ENCODE results near the gene TEX19.

Gene TEX19

GRCh38 chr17:82349287-82349701 is 9.8 kb upstream of the TEX19 start:
- TF ChIP-seq CTCF (IDR thresholded peaks at IDR 0.05; ENCODE audit: insufficient read depth, low read length, missing control alignments): no peak
- H3K4me3 ChIP-seq (ENCODE audit: low read depth, low read length): no peak overlapping the region
- ChIA-PET CTCF (interaction anchor here (0.9 to 4.6 kb wide), 16 partner anchors 9 to 113 kb away, joined by 3 to 84 read pairs (median 10); partner anchors contain the start of genes CSNK1D, HEXD, TEX19 and UTS2R), POLR2A (no interaction called here)
- no peak for DNase-seq (ENCODE audit: low read depth, low spot score)

- CTCF ChIA-PET: interaction anchor here (0.6 to 4.6 kb wide), 29 partner anchors 7 to 206 kb away, joined by 3 to 84 read pairs (median 6); partner anchors contain the start of genes CD7, CSNK1D, HEXD and SECTM1
- POLR2A ChIA-PET: no interaction called here
- TF ChIP-seq CTCF (IDR thresholded peaks at IDR 0.05; ENCODE audit: insufficient read depth, low read length, missing control alignments): peak; percentile 20
- no peak for DNase-seq (ENCODE audit: low read depth, low spot score)
- H3K4me3 ChIP-seq (ENCODE audit: low read depth, low read length): no peak overlapping the region
Observed at GRCh38 chr17:82350182-82351030, 8.6 kb upstream of the TEX19 start.

- ChIA-PET CTCF (interaction anchor here (0.6 to 4.6 kb wide), 24 partner anchors 8 to 205 kb away, joined by 3 to 84 read pairs (median 8); partner anchors contain the start of genes CD7, HEXD, SECTM1 and UTS2R), POLR2A (no interaction called here)
- DNase-seq (ENCODE audit: low read depth, low spot score): no peak
- H3K4me3 ChIP-seq (ENCODE audit: low read depth, low read length): no peak overlapping the region
- TF ChIP-seq CTCF (IDR thresholded peaks at IDR 0.05; ENCODE audit: insufficient read depth, low read length, missing control alignments): no peak
Observed at GRCh38 chr17:82351254-82351712, 7.8 kb upstream of the TEX19 start.

- CTCF ChIA-PET: interaction anchor here (0.7 to 4.6 kb wide), 34 partner anchors 9 to 202 kb away, joined by 3 to 84 read pairs (median 5); partner anchors contain the start of genes CD7, HEXD, SECTM1 and UTS2R
- no peak overlapping the region for H3K4me3 ChIP-seq (ENCODE audit: low read depth, low read length)
- peak; percentile 36 for DNase-seq (ENCODE audit: low read depth, low spot score)
- POLR2A ChIA-PET: no interaction called here
- peak; percentile 94 for TF ChIP-seq CTCF (IDR thresholded peaks at IDR 0.05; ENCODE audit: insufficient read depth, low read length, missing control alignments)
Observed at GRCh38 chr17:82351713-82352488, 7.1 kb upstream of the TEX19 start.

- CTCF ChIA-PET: interaction anchor here (0.7 to 4.3 kb wide), 5 partner anchors 9 to 66 kb away, joined by 3 to 41 read pairs (median 4); partner anchors contain the start of gene OGFOD3
- H3K4me3 ChIP-seq (ENCODE audit: low read depth, low read length): no peak overlapping the region
- DNase-seq (ENCODE audit: low read depth, low spot score): no peak
- POLR2A ChIA-PET: no interaction called here
- TF ChIP-seq CTCF (IDR thresholded peaks at IDR 0.05; ENCODE audit: insufficient read depth, low read length, missing control alignments): no peak
Observed at GRCh38 chr17:82353484-82353883, 5.6 kb upstream of the TEX19 start.
